Keratinocyte (primary cell): ENCODE data around the gene ZBTB21. TPM values are rescaled to one million over a fixed set of nuclear protein-coding genes. Genes with fewer than 3 reads are reported as not detected.

Source experiments
- DNase-seq: peaks from one replicate; pipeline ENCODE4 v3.0.0-alpha.2; 2011; ENCODE audit warnings: low read depth, missing footprints, low spot score
- FAIRE-seq: peaks from 2 replicates; lab custom pipeline; 2011; peaks lifted over from hg19 to GRCh38; lab: Jason Lieb, UNC
- H2AFZ ChIP-seq: 2 replicates; pipeline ENCODE4 v1.6.0; 2012; ENCODE audit warnings: low read length, control low read depth, inconsistent platforms; ENCODE audit not compliant: control insufficient read depth
- H3K27ac ChIP-seq: 2 replicates; pipeline ENCODE4 v1.5.1; 2011; ENCODE audit warnings: low read length; ENCODE audit not compliant: control insufficient read depth, insufficient read depth
- H3K27me3 ChIP-seq: 3 replicates; pipeline ENCODE4 v1.6.0; 2011; ENCODE audit warnings: low read length; ENCODE audit not compliant: control insufficient read depth, insufficient read depth; ENCODE audit errors: extremely low read depth
- H3K36me3 ChIP-seq, 2 experiments: 2 replicates in 1 of 2; 3 replicates in 1 of 2; pipeline ENCODE4 v1.5.1; 2011; ENCODE audit warnings: low read length in 2 of 2, mild to moderate bottlenecking in 1 of 2; ENCODE audit not compliant: control insufficient read depth in 2 of 2, insufficient read depth in 2 of 2; ENCODE audit errors: extremely low read depth in 1 of 2
- H3K4me1 ChIP-seq: 3 replicates; pipeline ENCODE4 v1.5.1; 2011; ENCODE audit warnings: low read length; ENCODE audit not compliant: control insufficient read depth, insufficient read depth; ENCODE audit errors: extremely low read depth
- H3K4me2 ChIP-seq: 3 replicates; pipeline ENCODE4 v1.6.0; 2011; ENCODE audit warnings: low read depth, low read length; ENCODE audit not compliant: control insufficient read depth, insufficient read depth; ENCODE audit errors: extremely low read depth
- H3K4me3 ChIP-seq, 3 experiments: fragments of 200-600 bp in 1 of 3; sonication (generic) in 1 of 3; 2 replicates in 2 of 3; 3 replicates in 1 of 3; pipeline ENCODE4 v1.5.1; 2011 to 2016; ENCODE audit warnings: low read length in 3 of 3, mild to moderate bottlenecking in 3 of 3, control low read depth in 2 of 3, inconsistent platforms in 1 of 3, low read depth in 1 of 3, mixed read lengths in 1 of 3, mixed run types in 1 of 3, moderate library complexity in 1 of 3; ENCODE audit not compliant: control insufficient read depth in 2 of 3, insufficient read depth in 2 of 3; ENCODE audit errors: extremely low read depth in 1 of 3
- H3K79me2 ChIP-seq: 2 replicates; pipeline ENCODE4 v1.6.0; 2012; ENCODE audit warnings: low read length; ENCODE audit not compliant: control insufficient read depth, insufficient read depth
- H3K9ac ChIP-seq: 3 replicates; pipeline ENCODE4 v1.6.0; 2011; ENCODE audit warnings: low read length; ENCODE audit not compliant: control insufficient read depth, insufficient read depth; ENCODE audit errors: extremely low read depth
- H3K9me1 ChIP-seq: 3 replicates; pipeline ENCODE4 v1.6.0; 2011; ENCODE audit warnings: low read length; ENCODE audit not compliant: control insufficient read depth, insufficient read depth; ENCODE audit errors: extremely low read depth
- H3K9me3 ChIP-seq: 2 replicates; pipeline ENCODE4 v1.5.1; 2012; ENCODE audit warnings: low read depth, low read length; ENCODE audit not compliant: control insufficient read depth
- H4K20me1 ChIP-seq: 3 replicates; pipeline ENCODE4 v1.6.0; 2011; ENCODE audit warnings: low read length; ENCODE audit not compliant: control insufficient read depth, insufficient read depth; ENCODE audit errors: extremely low read depth
- CTCF ChIP-seq, 3 experiments: IDR thresholded peaks in 1 of 3; conservative IDR thresholded peaks in 1 of 3; optimal IDR thresholded peaks in 1 of 3; 2 replicates in 2 of 3; 3 replicates in 1 of 3; pipeline versions ENCODE3 to v1.5.1; 2011; ENCODE audit warnings: low read length in 3 of 3, mild to moderate bottlenecking in 3 of 3, moderate library complexity in 2 of 3, control low read depth in 1 of 3, inconsistent platforms in 1 of 3; ENCODE audit not compliant: insufficient read depth in 2 of 3; ENCODE audit errors: extremely low read depth in 1 of 3
- EZH2 ChIP-seq: IDR thresholded peaks from one replicate; pipeline ENCODE4 v1.6.1; 2012; ENCODE audit warnings: inconsistent platforms, mild to moderate bottlenecking, low read length, moderate library complexity
- dilution Hi-C: fragments of 300-500 bp; cut with MboI; formaldehyde crosslinking; loops from one replicate; pipeline ENCODE4 v1.7.0; 2020; ENCODE audit warnings: low sequenced_read_pairs; ENCODE audit not compliant: extremely low pct_ligation_motif_present
- polyA plus RNA-seq, 5 experiments: library from polyadenylated mRNA; depleted of rRNA in 3 of 5; stranded (reverse) in 3 of 5; stranded (forward) in 1 of 5; unstranded in 1 of 5; fragments of >200 nt; gene quantifications; 1 replicate in 1 of 5; 2 replicates in 3 of 5; 3 replicates in 1 of 5; pipeline versions ENCODE4 v1.2.1 to v1.2.3, GENCODE V29; 2011 to 2012; ENCODE audit warnings: missing spikeins in 2 of 5, low read depth in 1 of 5, low replicate concordance in 1 of 5

Gene ZBTB21
- polyA plus RNA-seq, 1 donor (not counting 4 experiments of a cell fraction or from before 2014, with no cell fraction given) = 9.5 TPM

- Histone ChIP-seq H3K9ac (no peak overlapping the region), H3K9me3 (no peaks in the 10 kb centered on the region), H3K27me3 (peaks cover 19% of the 10 kb centered on the region), H3K4me2 (no peak overlapping the region), H2AFZ (no peak overlapping the region), H3K79me2 (no peaks in the 10 kb centered on the region), H3K36me3 (no peaks in the 10 kb centered on the region), H3K27ac (no peak overlapping the region), H3K4me1 (no peaks in the 10 kb centered on the region), H4K20me1 (no peaks in the 10 kb centered on the region), H3K4me3 (no peak overlapping the region), H3K9me1 (no peaks in the 10 kb centered on the region)
- dilution Hi-C loops = no loop called here
- FAIRE-seq = no peak
- TF ChIP-seq EZH2 (no peak), CTCF (optimal IDR thresholded peaks at IDR 0.05 in 1 of 3, IDR thresholded peaks at IDR 0.05 in 1 of 3, conservative IDR thresholded peaks at IDR 0.05 in 1 of 3; ENCODE audit: extremely low read depth in 1 of 3, insufficient read depth in 2 of 3, low read length in 3 of 3) (no peak)
- no peak for DNase-seq
Measured at GRCh38 chr21:42026082-42026435, 15.9 kb upstream of the ZBTB21 start.

GRCh38 chr21:42025376-42026081, 15.4 kb upstream of the ZBTB21 start:
- no peaks in the 10 kb centered on the region for H3K79me2 ChIP-seq
- H3K36me3 ChIP-seq = no peaks in the 10 kb centered on the region
- H3K9me1 ChIP-seq = no peaks in the 10 kb centered on the region
- H3K27ac ChIP-seq = no peak overlapping the region
- DNase-seq (no peak), FAIRE-seq (no peak)
- peaks cover 24% of the 10 kb centered on the region for H3K27me3 ChIP-seq
- no peak overlapping the region for H2AFZ ChIP-seq
- H3K4me1 ChIP-seq = no peaks in the 10 kb centered on the region
- H4K20me1 ChIP-seq = no peaks in the 10 kb centered on the region
- no peak overlapping the region for H3K4me2 ChIP-seq
- TF ChIP-seq CTCF (optimal IDR thresholded peaks at IDR 0.05 in 1 of 3, IDR thresholded peaks at IDR 0.05 in 1 of 3, conservative IDR thresholded peaks at IDR 0.05 in 1 of 3; ENCODE audit: extremely low read depth in 1 of 3, insufficient read depth in 2 of 3, low read length in 3 of 3) (no peak), EZH2 (no peak)
- dilution Hi-C loops = no loop called here
- H3K9me3 ChIP-seq = no peaks in the 10 kb centered on the region
- H3K4me3 ChIP-seq = no peak overlapping the region
- H3K9ac ChIP-seq = no peak overlapping the region
